HEK293 (cell line): ENCODE results near the gene SNTG2.

Experiments
- CTCF ChIA-PET: fragments of 350-600 bp; formaldehyde crosslinking; extraction: SDS; loops from one replicate; lab custom pipeline; 2021; ENCODE audit warnings: antibody characterized with exemption; lab: Yijun Ruan, JAX
- POLR2A ChIA-PET: fragments of 300-600 bp; formaldehyde crosslinking; extraction: SDS; loops from one replicate; lab custom pipeline; 2020; ENCODE audit warnings: antibody characterized with exemption, inconsistent platforms; lab: Yijun Ruan, JAX
- H3K27ac ChIP-seq: fragments of 200-500 bp; sonication (Bioruptor generic); 2 replicates; pipeline ENCODE4 v1.5.1; 2014; ENCODE audit warnings: low read depth, low read length, control low read depth, inconsistent platforms; ENCODE audit errors: extremely low read depth
- H3K36me3 ChIP-seq, 2 experiments: fragments of 200-500 bp in 1 of 2; sonication (Bioruptor generic) in 1 of 2; 1 replicate in 1 of 2; 2 replicates in 1 of 2; pipeline ENCODE4 v1.5.1; 2014 to 2017; ENCODE audit warnings: inconsistent platforms in 2 of 2, low read length in 2 of 2; ENCODE audit not compliant: control insufficient read depth in 2 of 2, insufficient read depth in 1 of 2
- H3K4me1 ChIP-seq: fragments of 200-500 bp; sonication (Bioruptor generic); 2 replicates; pipeline ENCODE4 v1.5.1; 2014; ENCODE audit warnings: mild to moderate bottlenecking, low read length, inconsistent platforms; ENCODE audit not compliant: control insufficient read depth, insufficient read depth
- H3K4me3 ChIP-seq: 2 replicates; pipeline ENCODE4 v1.5.1; 2011; ENCODE audit warnings: low read depth, mild to moderate bottlenecking, control low read depth, low read length, moderate library complexity
- H3K9me3 ChIP-seq: fragments of 200-500 bp; sonication (Bioruptor generic); 2 replicates; pipeline ENCODE4 v1.5.1; 2014; ENCODE audit warnings: low read depth, low read length, inconsistent platforms; ENCODE audit not compliant: control insufficient read depth, insufficient read depth
- GLI4 ChIP-seq: fragments of 450-650 bp; formaldehyde crosslinking; IDR thresholded peaks from 2 replicates; pipeline ENCODE4 v1.5.1; 2016; ENCODE audit warnings: missing biosample characterization, missing genetic modification characterization
- KLF7 ChIP-seq: fragments of 450-650 bp; formaldehyde crosslinking; IDR thresholded peaks from 2 replicates; pipeline ENCODE4 v1.5.1; 2016; ENCODE audit warnings: missing biosample characterization, missing genetic modification characterization, borderline replicate concordance
- PATZ1 ChIP-seq: fragments of 450-650 bp; formaldehyde crosslinking; IDR thresholded peaks from 2 replicates; pipeline ENCODE4 v1.5.1; 2016; ENCODE audit warnings: missing biosample characterization, missing genetic modification characterization
- TCF7L2 ChIP-seq: IDR thresholded peaks from 2 replicates; pipeline ENCODE4 v1.6.1; 2011; ENCODE audit warnings: low read depth, mild to moderate bottlenecking, inconsistent platforms, low read length, moderate library complexity, borderline replicate concordance
- ZBTB10 ChIP-seq: fragments of 450-650 bp; formaldehyde crosslinking; IDR thresholded peaks from 2 replicates; pipeline ENCODE4 v1.5.1; 2016; ENCODE audit warnings: missing biosample characterization, missing genetic modification characterization
- ZBTB11 ChIP-seq: fragments of 450-650 bp; formaldehyde crosslinking; conservative IDR thresholded peaks from 2 replicates; pipeline ENCODE4 v1.5.1; 2016; ENCODE audit warnings: low read depth, missing biosample characterization, missing genetic modification characterization
- ZFHX2 ChIP-seq: fragments of 450-650 bp; formaldehyde crosslinking; conservative IDR thresholded peaks from 2 replicates; pipeline ENCODE4 v1.5.1; 2016; ENCODE audit warnings: missing biosample characterization, missing genetic modification characterization
- ZNF16 ChIP-seq: fragments of 450-650 bp; formaldehyde crosslinking; IDR thresholded peaks from 2 replicates; pipeline ENCODE4 v1.5.1; 2016; ENCODE audit warnings: low read depth, missing biosample characterization, missing genetic modification characterization
- ZNF175 ChIP-seq: fragments of 450-650 bp; formaldehyde crosslinking; IDR thresholded peaks from 2 replicates; pipeline ENCODE4 v1.5.1; 2016; ENCODE audit warnings: missing biosample characterization, missing genetic modification characterization
- ZNF2 ChIP-seq: fragments of 450-650 bp; formaldehyde crosslinking; IDR thresholded peaks from 2 replicates; pipeline ENCODE4 v1.5.1; 2016; ENCODE audit warnings: missing biosample characterization, missing genetic modification characterization
- ZNF24 ChIP-seq: fragments of 450-650 bp; formaldehyde crosslinking; IDR thresholded peaks from 2 replicates; pipeline ENCODE4 v1.5.1; 2016; ENCODE audit warnings: missing biosample characterization, missing genetic modification characterization
- ZNF292 ChIP-seq: fragments of 450-650 bp; formaldehyde crosslinking; IDR thresholded peaks from 2 replicates; pipeline ENCODE4 v1.5.1; 2016; ENCODE audit warnings: low read depth, missing biosample characterization, missing genetic modification characterization, borderline replicate concordance
- ZNF341 ChIP-seq: fragments of 450-650 bp; formaldehyde crosslinking; IDR thresholded peaks from 2 replicates; pipeline ENCODE4; 2016; ENCODE audit warnings: low read depth, missing biosample characterization, missing genetic modification characterization
- ZNF350 ChIP-seq: fragments of 450-650 bp; formaldehyde crosslinking; IDR thresholded peaks from 2 replicates; pipeline ENCODE4 v1.5.0; 2017; ENCODE audit warnings: missing biosample characterization, mild to moderate bottlenecking, missing genetic modification characterization
- ZNF391 ChIP-seq: fragments of 450-650 bp; formaldehyde crosslinking; IDR thresholded peaks from 2 replicates; pipeline ENCODE4 v1.5.1; 2016; ENCODE audit warnings: low read depth, missing biosample characterization, missing genetic modification characterization, borderline replicate concordance
- ZNF394 ChIP-seq: fragments of 450-650 bp; formaldehyde crosslinking; IDR thresholded peaks from 2 replicates; pipeline ENCODE4 v1.5.1; 2016; ENCODE audit warnings: missing biosample characterization, missing genetic modification characterization, mild to moderate bottlenecking, moderate library complexity, borderline replicate concordance
- ZNF473 ChIP-seq: fragments of 450-650 bp; formaldehyde crosslinking; IDR thresholded peaks from 2 replicates; pipeline ENCODE4 v1.5.1; 2017; ENCODE audit warnings: missing biosample characterization, missing genetic modification characterization
- ZNF501 ChIP-seq: fragments of 450-650 bp; formaldehyde crosslinking; IDR thresholded peaks from 2 replicates; pipeline ENCODE4 v1.5.1; 2016; ENCODE audit warnings: missing biosample characterization, missing genetic modification characterization
- ZNF571 ChIP-seq: fragments of 450-650 bp; formaldehyde crosslinking; IDR thresholded peaks from 2 replicates; pipeline ENCODE4 v1.5.0; 2017; ENCODE audit warnings: missing biosample characterization, missing genetic modification characterization
- ZNF658 ChIP-seq: fragments of 450-650 bp; formaldehyde crosslinking; IDR thresholded peaks from 2 replicates; pipeline ENCODE4; 2016; ENCODE audit warnings: missing biosample characterization, missing genetic modification characterization
- ZNF677 ChIP-seq: fragments of 450-650 bp; IDR thresholded peaks from 2 replicates; pipeline ENCODE4 v1.5.0; 2018; ENCODE audit warnings: missing biosample characterization, mild to moderate bottlenecking, missing genetic modification characterization, moderate library complexity
- ZNF776 ChIP-seq: fragments of 450-650 bp; formaldehyde crosslinking; IDR thresholded peaks from 2 replicates; pipeline ENCODE4 v1.5.0; 2017; ENCODE audit warnings: missing biosample characterization, missing genetic modification characterization, borderline replicate concordance
- ZSCAN18 ChIP-seq: fragments of 450-650 bp; formaldehyde crosslinking; IDR thresholded peaks from 2 replicates; pipeline ENCODE4 v1.5.1; 2016; ENCODE audit warnings: missing biosample characterization, missing genetic modification characterization
- ZXDB ChIP-seq: fragments of 450-650 bp; formaldehyde crosslinking; IDR thresholded peaks from 2 replicates; pipeline ENCODE4 v1.5.1; 2016; ENCODE audit warnings: missing biosample characterization, missing genetic modification characterization

SNTG2 gene

DNA sequence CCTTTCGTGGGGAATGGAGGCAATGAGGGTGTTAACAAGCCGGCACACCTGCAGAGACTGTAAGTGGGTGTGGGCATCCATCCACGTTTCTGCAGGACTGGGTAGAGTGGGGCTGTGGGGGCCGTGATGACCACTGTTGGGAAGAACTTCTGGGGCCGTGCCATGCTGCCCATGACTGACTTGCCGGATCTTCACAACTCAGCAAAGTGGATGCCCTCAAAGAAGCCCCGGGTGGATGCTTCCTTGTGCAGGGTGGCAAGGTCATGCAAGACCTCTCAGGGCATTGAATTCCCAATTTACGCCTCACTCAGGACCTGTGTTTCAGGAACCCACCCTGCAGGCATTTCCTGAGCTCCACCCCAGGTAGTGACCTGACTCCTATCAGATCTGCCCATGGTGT, 319.2 kb downstream of the SNTG2 start:
- no peak overlapping the region for H3K4me3 ChIP-seq
- H3K36me3 ChIP-seq: no peaks in the 10 kb centered on the region
- no peaks in the 10 kb centered on the region for H3K9me3 ChIP-seq
- no peaks in the 10 kb centered on the region for H3K4me1 ChIP-seq
- TF ChIP-seq ZNF501 (tag by site-specific recombination): no peak
- TF ChIP-seq ZNF24 (tag by site-specific recombination): no peak
- no peak for TF ChIP-seq KLF7 (tag by site-specific recombination)
- TF ChIP-seq ZNF473 (tag by site-specific recombination): no peak
- CTCF ChIA-PET: no interaction called here
- H3K27ac ChIP-seq: no peak overlapping the region
- POLR2A ChIA-PET: no interaction called here

DNA sequence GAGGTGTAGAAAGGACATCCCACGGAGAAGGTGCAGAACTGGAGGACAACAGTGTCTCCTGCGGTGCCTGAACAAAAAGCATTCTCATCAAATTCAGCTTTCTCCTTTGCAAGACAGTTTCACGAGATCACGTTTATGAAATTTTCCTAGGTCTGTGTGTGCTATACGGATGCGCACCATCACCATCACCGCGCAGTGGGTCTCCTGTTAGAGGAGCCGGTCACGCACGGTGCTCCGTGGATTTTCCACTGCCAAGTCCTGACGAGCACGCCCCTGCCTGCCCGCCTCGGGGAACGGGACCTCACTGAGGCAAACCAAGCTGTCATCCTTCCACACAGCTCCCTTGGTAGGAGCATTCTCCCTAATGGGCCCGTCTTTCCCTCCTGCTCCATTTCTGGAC, 322.2 kb downstream of the SNTG2 start:
- ChIA-PET POLR2A (no interaction called here), CTCF (no interaction called here)
- TF ChIP-seq TCF7L2 (no peak), ZSCAN18 (tag by site-specific recombination) (no peak), ZBTB11 (tag by site-specific recombination) (no peak), ZFHX2 (tag by site-specific recombination) (no peak), ZNF391 (tag by site-specific recombination) (no peak), ZXDB (tag by site-specific recombination) (no peak), ZBTB10 (tag by site-specific recombination) (no peak), ZNF341 (no peak), ZNF394 (no peak), PATZ1 (tag by site-specific recombination) (no peak), ZNF776 (tag by site-specific recombination) (no peak), ZNF571 (tag by site-specific recombination) (no peak), ZNF292 (tag by site-specific recombination) (no peak), GLI4 (no peak), ZNF658 (tag by site-specific recombination) (no peak), ZNF677 (no peak), ZNF16 (tag by site-specific recombination) (no peak), ZNF2 (no peak), ZNF175 (no peak), ZNF350 (tag by site-specific recombination) (no peak)
- Histone ChIP-seq H3K27ac (no peak overlapping the region), H3K4me1 (no peaks in the 10 kb centered on the region), H3K36me3 (no peaks in the 10 kb centered on the region), H3K4me3 (no peak overlapping the region), H3K9me3 (no peaks in the 10 kb centered on the region)
